HepG2 (cell line): ENCODE measurements around the gene ZBTB7B. TPM values are rescaled to one million over a fixed set of nuclear protein-coding genes. Genes with fewer than 3 reads are reported as not detected.

Source experiments
- ATAC-seq: fragments of 200-7000 bp; cut with Tn5 transposase; 3 replicates; pipeline ENCODE4 v1.9.1; 2020; ENCODE audit warnings: mild to moderate bottlenecking, moderate library complexity
- BruUV-seq: library from RNA; stranded (reverse); fragments of 400-500 nt; replicated peaks from 2 replicates; lab custom pipeline; 2021; lab: Mats Ljungman, UMichigan
- CTCF ChIA-PET: fragments of 300-600 bp; formaldehyde crosslinking; extraction: SDS; loops from one replicate; lab custom pipeline; 2021; ENCODE audit warnings: low total read pairs, inconsistent platforms, low intra/inter-chr PET ratio; lab: Yijun Ruan, JAX
- POLR2A ChIA-PET: fragments of 350-600 bp; sonication (Branson Sonifier 250); formaldehyde crosslinking; loops from one replicate; lab custom pipeline; 2020; ENCODE audit warnings: antibody characterized with exemption, inconsistent platforms; lab: Yijun Ruan, JAX
- DNase-seq: peaks from one replicate; pipeline ENCODE4 v3.0.0-alpha.2; 2015; ENCODE audit warnings: low spot score
- FAIRE-seq: peaks from 3 replicates; lab custom pipeline; 2011; peaks lifted over from hg19 to GRCh38; lab: Jason Lieb, UNC
- H2AFZ ChIP-seq: one replicate; pipeline ENCODE4 v1.6.1; 2011; ENCODE audit warnings: low read length, inconsistent platforms
- H3K27ac ChIP-seq: fragments of 300-600 bp; 3 replicates; pipeline ENCODE4 v1.8.0; 2011; ENCODE audit warnings: mixed run types, mild to moderate bottlenecking, mixed read lengths, low read length, inconsistent platforms; ENCODE audit not compliant: insufficient read depth; ENCODE audit errors: extremely low read length
- H3K27me3 ChIP-seq, 2 experiments: fragments of 200-600 bp in 1 of 2; 2 replicates in 1 of 2; 3 replicates in 1 of 2; pipeline versions ENCODE4 v1.6.0 to v1.8.0; 2011; ENCODE audit warnings: low read length in 2 of 2, mild to moderate bottlenecking in 2 of 2, moderate library complexity in 2 of 2, inconsistent platforms in 1 of 2; ENCODE audit not compliant: insufficient read depth in 2 of 2, control insufficient read depth in 1 of 2
- H3K36me3 ChIP-seq, 2 experiments: fragments of 200-600 bp in 1 of 2; replicated peaks in 1 of 2; 2 replicates in 1 of 2; 3 replicates in 1 of 2; pipeline versions ENCODE4 v1.5.1 to v1.8.0; 2011; ENCODE audit warnings: low read length in 2 of 2, inconsistent platforms in 1 of 2; ENCODE audit not compliant: insufficient read depth in 2 of 2, control insufficient read depth in 1 of 2
- H3K4me1 ChIP-seq: 2 replicates; pipeline ENCODE4 v1.5.1; 2012; ENCODE audit warnings: low read length, inconsistent platforms; ENCODE audit not compliant: insufficient read depth
- H3K4me2 ChIP-seq: 2 replicates; pipeline ENCODE4 v1.6.0; 2011; ENCODE audit warnings: low read depth, low read length, inconsistent platforms
- H3K4me3 ChIP-seq, 3 experiments: fragments of 200-600 bp in 1 of 3; sonication (generic), shearing (Covaris generic) in 1 of 3; replicated peaks in 1 of 3; 2 replicates each; pipeline ENCODE4 v1.5.1; 2011 to 2016; ENCODE audit warnings: low read length in 3 of 3, inconsistent platforms in 2 of 3, low read depth in 2 of 3, mild to moderate bottlenecking in 2 of 3, control low read depth in 1 of 3, mixed read lengths in 1 of 3; ENCODE audit not compliant: insufficient read depth in 1 of 3
- H3K79me2 ChIP-seq: one replicate; pipeline ENCODE4 v1.6.1; 2011; ENCODE audit warnings: low read length, inconsistent platforms; ENCODE audit not compliant: insufficient read depth
- H3K9ac ChIP-seq: 2 replicates; pipeline ENCODE4 v1.6.0; 2011; ENCODE audit warnings: mild to moderate bottlenecking, low read depth, low read length, inconsistent platforms; ENCODE audit not compliant: insufficient read depth
- H3K9me3 ChIP-seq: 2 replicates; pipeline ENCODE4 v1.5.1; 2012; ENCODE audit warnings: mild to moderate bottlenecking, low read length
- H4K20me1 ChIP-seq: 2 replicates; pipeline ENCODE4 v1.6.0; 2011; ENCODE audit warnings: inconsistent platforms, mild to moderate bottlenecking, low read length, moderate library complexity; ENCODE audit not compliant: insufficient read depth
- ASH2L ChIP-seq: fragments of 300-600, 200-600 bp; sonication (generic); IDR thresholded peaks from 2 replicates; pipeline ENCODE4 v1.7.0; 2017; ENCODE audit warnings: low read depth, mild to moderate bottlenecking, moderate library complexity, mixed read lengths, low read length; ENCODE audit not compliant: insufficient read length
- ATM ChIP-seq: fragments of 450-650 bp; IDR thresholded peaks from 2 replicates; pipeline ENCODE4 v1.7.1; 2017; ENCODE audit warnings: mild to moderate bottlenecking, borderline replicate concordance
- EHMT2 ChIP-seq: fragments of 200-600 bp; sonication (generic); IDR thresholded peaks from 2 replicates; pipeline ENCODE4 v1.7.0; 2017; ENCODE audit warnings: antibody characterized with exemption, low read depth, low read length, borderline replicate concordance
- ETV6 ChIP-seq: sonication (generic); formaldehyde crosslinking; conservative IDR thresholded peaks from 2 replicates; pipeline ENCODE4 v1.4.0; 2020; ENCODE audit warnings: missing genetic modification reagents
- KDM5A ChIP-seq: fragments of 200-600 bp; sonication (generic); IDR thresholded peaks from 2 replicates; pipeline ENCODE4 v1.7.0; 2018; ENCODE audit warnings: antibody characterized with exemption, mild to moderate bottlenecking, low read length, borderline replicate concordance
- MLX ChIP-seq: IDR thresholded peaks from 2 replicates; pipeline ENCODE4 v1.6.1; 2016
- RORA ChIP-seq: sonication (generic); formaldehyde crosslinking; IDR thresholded peaks from 2 replicates; pipeline ENCODE4 v1.5.0; 2020; ENCODE audit warnings: mild to moderate bottlenecking, missing genetic modification reagents, moderate library complexity
- SIN3A ChIP-seq: IDR thresholded peaks from 2 replicates; pipeline ENCODE4 v1.6.1; 2011; ENCODE audit warnings: low read depth, mild to moderate bottlenecking, control low read depth, low read length, borderline replicate concordance
- ZBTB14 ChIP-seq: sonication (generic); formaldehyde crosslinking; IDR thresholded peaks from 2 replicates; pipeline ENCODE4 v1.4.0; 2020; ENCODE audit warnings: missing genetic modification reagents
- ZNF121 ChIP-seq: sonication (generic); formaldehyde crosslinking; IDR thresholded peaks from 2 replicates; pipeline ENCODE4 v1.5.0; 2020; ENCODE audit warnings: mild to moderate bottlenecking, missing genetic modification reagents
- ZNF20 ChIP-seq: sonication (generic); formaldehyde crosslinking; IDR thresholded peaks from 2 replicates; pipeline ENCODE4 v1.4.0; 2020; ENCODE audit warnings: mild to moderate bottlenecking, moderate library complexity, missing genetic modification reagents
- ZNF256 ChIP-seq: sonication (generic); formaldehyde crosslinking; conservative IDR thresholded peaks from 2 replicates; pipeline ENCODE4 v1.4.0; 2020; ENCODE audit warnings: missing genetic modification reagents
- ZNF3 ChIP-seq: IDR thresholded peaks from 2 replicates; pipeline ENCODE4 v1.7.0; 2017; ENCODE audit warnings: inconsistent platforms
- ZNF639 ChIP-seq: conservative IDR thresholded peaks from 2 replicates; pipeline ENCODE4 v1.6.1; 2018; ENCODE audit warnings: missing genetic modification reagents
- WGBS: methylation state at CpG from one replicate; pipeline ENCODE4 v1.1.6; 2017; ENCODE audit warnings: low lambda C conversion rate; 5-methylcytosine and 5-hydroxymethylcytosine counted together
- in situ Hi-C: cut with HindIII; loops from 2 replicates; pipeline ENCODE4 v1.10.0; 2017; ENCODE audit warnings: low pct_unique_long_range_greater_than_20kb; ENCODE audit not compliant: extremely low pct_ligation_motif_present
- intact Hi-C: fragments of 100-400 bp; cut with micrococcal nuclease; formaldehyde crosslinking; loops from one replicate; pipeline ENCODE4 v1.10.0; 2022; ENCODE audit not compliant: unreplicated experiment
- polyA plus RNA-seq, 8 experiments: library from polyadenylated mRNA; depleted of rRNA in 3 of 8; stranded (reverse) in 7 of 8; unstranded in 1 of 8; fragments of >200 nt; fragmentation: Illumina TruSeq in 4 of 8; extraction: Trizol in 4 of 8; gene quantifications; 2 replicates each; pipeline versions ENCODE4 v1.2.1 to v1.2.3, GENCODE V29; 2011 to 2016; ENCODE audit warnings: low read depth in 4 of 8, missing spikeins in 1 of 8, mixed read lengths in 1 of 8; ENCODE audit not compliant: insufficient read depth in 1 of 8
- total RNA-seq, 5 experiments: library from RNA; depleted of rRNA; stranded (reverse); fragments of >200 nt; fragmentation: Illumina TruSeq; extraction: Trizol; gene quantifications; 2 replicates each; pipeline ENCODE4 v1.2.3, GENCODE V29; 2016; ENCODE audit warnings: low read depth in 1 of 5
- TF ChIP-seq, protein P1 (sequence below): sonication (generic); formaldehyde crosslinking; IDR thresholded peaks from 2 replicates; pipeline ENCODE4 v1.9.0; 2021; ENCODE audit warnings: mild to moderate bottlenecking, missing genetic modification reagents

Gene ZBTB7B
- total and polyA plus RNA-seq, 2 of the 13 experiments (the other 11 are each of a cell fraction or from before 2014, with no cell fraction given), result 15.5 to 17.5 TPM

DNA sequence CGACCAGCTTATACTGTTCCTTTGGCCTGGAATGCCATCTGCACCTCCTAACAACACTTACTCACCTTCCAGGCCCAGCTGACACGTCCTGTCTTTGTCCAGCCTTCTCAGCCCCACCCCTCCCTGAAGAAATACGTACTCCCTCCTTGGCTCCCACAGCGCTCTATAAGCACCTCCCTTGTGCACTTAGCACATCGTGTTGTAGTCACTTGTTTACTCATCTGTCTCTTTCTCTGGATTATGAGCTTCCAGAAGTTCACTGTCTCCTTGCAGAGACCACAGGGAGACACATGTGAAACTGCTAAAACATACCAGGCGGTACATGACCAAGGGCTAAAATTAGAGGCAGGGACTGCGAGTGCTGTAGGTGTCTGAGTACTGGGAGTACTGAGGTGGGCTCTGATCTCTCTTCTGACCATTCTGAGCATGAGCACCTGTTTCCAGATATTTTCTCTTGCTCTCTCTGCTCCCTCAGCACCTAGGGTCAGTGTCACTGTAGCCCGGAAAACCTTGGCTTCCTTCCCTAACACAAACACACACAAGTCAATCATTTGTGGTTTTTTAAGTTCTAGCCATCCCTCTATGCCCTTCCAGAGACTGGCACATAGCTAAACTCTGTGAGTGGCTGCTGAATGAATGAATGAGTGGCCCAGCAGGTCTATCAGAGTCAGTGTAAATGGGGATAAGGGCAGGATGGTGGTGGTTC, 36.2 kb downstream of the ZBTB7B start:
- WGBS, result 12% methylated on average over 8 of the region's 8 CpGs
- no peak overlapping the region for H2AFZ ChIP-seq
- TF ChIP-seq ZBTB14 (CRISPR knock-in tag) (no peak), ZNF20 (CRISPR knock-in tag) (no peak), ATM (no peak), EHMT2 (no peak), ZNF121 (CRISPR knock-in tag) (no peak), RORA (CRISPR knock-in tag) (no peak), ZNF639 (CRISPR knock-in tag) (no peak), SIN3A (no peak), ETV6 (CRISPR knock-in tag) (no peak), ASH2L (no peak), KDM5A (no peak), MLX (no peak), ZNF3 (CRISPR knock-in tag) (no peak), ZNF256 (CRISPR knock-in tag) (no peak)
- TF ChIP-seq, protein P1, sequence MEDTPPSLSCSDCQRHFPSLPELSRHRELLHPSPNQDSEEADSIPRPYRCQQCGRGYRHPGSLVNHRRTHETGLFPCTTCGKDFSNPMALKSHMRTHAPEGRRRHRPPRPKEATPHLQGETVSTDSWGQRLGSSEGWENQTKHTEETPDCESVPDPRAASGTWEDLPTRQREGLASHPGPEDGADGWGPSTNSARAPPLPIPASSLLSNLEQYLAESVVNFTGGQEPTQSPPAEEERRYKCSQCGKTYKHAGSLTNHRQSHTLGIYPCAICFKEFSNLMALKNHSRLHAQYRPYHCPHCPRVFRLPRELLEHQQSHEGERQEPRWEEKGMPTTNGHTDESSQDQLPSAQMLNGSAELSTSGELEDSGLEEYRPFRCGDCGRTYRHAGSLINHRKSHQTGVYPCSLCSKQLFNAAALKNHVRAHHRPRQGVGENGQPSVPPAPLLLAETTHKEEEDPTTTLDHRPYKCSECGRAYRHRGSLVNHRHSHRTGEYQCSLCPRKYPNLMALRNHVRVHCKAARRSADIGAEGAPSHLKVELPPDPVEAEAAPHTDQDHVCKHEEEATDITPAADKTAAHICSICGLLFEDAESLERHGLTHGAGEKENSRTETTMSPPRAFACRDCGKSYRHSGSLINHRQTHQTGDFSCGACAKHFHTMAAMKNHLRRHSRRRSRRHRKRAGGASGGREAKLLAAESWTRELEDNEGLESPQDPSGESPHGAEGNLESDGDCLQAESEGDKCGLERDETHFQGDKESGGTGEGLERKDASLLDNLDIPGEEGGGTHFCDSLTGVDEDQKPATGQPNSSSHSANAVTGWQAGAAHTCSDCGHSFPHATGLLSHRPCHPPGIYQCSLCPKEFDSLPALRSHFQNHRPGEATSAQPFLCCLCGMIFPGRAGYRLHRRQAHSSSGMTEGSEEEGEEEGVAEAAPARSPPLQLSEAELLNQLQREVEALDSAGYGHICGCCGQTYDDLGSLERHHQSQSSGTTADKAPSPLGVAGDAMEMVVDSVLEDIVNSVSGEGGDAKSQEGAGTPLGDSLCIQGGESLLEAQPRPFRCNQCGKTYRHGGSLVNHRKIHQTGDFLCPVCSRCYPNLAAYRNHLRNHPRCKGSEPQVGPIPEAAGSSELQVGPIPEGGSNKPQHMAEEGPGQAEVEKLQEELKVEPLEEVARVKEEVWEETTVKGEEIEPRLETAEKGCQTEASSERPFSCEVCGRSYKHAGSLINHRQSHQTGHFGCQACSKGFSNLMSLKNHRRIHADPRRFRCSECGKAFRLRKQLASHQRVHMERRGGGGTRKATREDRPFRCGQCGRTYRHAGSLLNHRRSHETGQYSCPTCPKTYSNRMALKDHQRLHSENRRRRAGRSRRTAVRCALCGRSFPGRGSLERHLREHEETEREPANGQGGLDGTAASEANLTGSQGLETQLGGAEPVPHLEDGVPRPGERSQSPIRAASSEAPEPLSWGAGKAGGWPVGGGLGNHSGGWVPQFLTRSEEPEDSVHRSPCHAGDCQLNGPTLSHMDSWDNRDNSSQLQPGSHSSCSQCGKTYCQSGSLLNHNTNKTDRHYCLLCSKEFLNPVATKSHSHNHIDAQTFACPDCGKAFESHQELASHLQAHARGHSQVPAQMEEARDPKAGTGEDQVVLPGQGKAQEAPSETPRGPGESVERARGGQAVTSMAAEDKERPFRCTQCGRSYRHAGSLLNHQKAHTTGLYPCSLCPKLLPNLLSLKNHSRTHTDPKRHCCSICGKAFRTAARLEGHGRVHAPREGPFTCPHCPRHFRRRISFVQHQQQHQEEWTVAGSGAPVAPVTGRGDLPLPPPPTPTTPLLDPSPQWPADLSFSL (CRISPR knock-in tag), result no peak

More for the DNA sequence above, 36.2 kb downstream of the ZBTB7B start:
- Histone ChIP-seq H3K4me2 (no peak overlapping the region), H4K20me1 (no peaks in the 10 kb centered on the region), H3K36me3 (no peaks in the 10 kb centered on the region), H3K4me3 (no peak overlapping the region), H3K9me3 (no peaks in the 10 kb centered on the region), H3K79me2 (no peaks in the 10 kb centered on the region), H3K4me1 (peaks cover 35% of the 10 kb centered on the region), H3K27ac (no peak overlapping the region), H3K27me3 (peaks cover 12 to 51% of the 10 kb centered on the region in 2 experiments), H3K9ac (no peak overlapping the region)
- ChIA-PET CTCF (no interaction called here), POLR2A (interaction anchor here (0.9 kb wide), 1 partner anchor 10 kb away, joined by 3 read pairs; no protein-coding TSS in a partner anchor)
- DNase-seq (no peak), ATAC-seq (no peak), FAIRE-seq (no peak)
- no TSS peak for BruUV-seq
- in situ Hi-C loops (no loop called here), intact Hi-C loops (no loop called here)
